Karpas-422 (cell line): ENCODE measurements around the gene SLC49A3. TPM values are rescaled to one million over a fixed set of nuclear protein-coding genes. Genes with fewer than 3 reads are reported as not detected.

Experiments used
- DNase-seq: peaks from one replicate; pipeline ENCODE4 v3.0.0-alpha.2; 2015
- H2AFZ ChIP-seq: fragments of 200-600 bp; sonication (generic); 2 replicates; pipeline ENCODE4 v1.6.1; 2014; ENCODE audit warnings: antibody characterized with exemption, low read length, mixed read lengths
- H3K27ac ChIP-seq: fragments of 200-600 bp; sonication (generic); 2 replicates; pipeline ENCODE4 v1.5.1; 2014; ENCODE audit warnings: mild to moderate bottlenecking, low read length, moderate library complexity
- H3K27me3 ChIP-seq: fragments of 200-600 bp; sonication (generic); 2 replicates; pipeline ENCODE4 v1.6.1; 2014; ENCODE audit warnings: low read length, mixed read lengths
- H3K36me3 ChIP-seq: fragments of 200-600 bp; sonication (generic); 2 replicates; pipeline ENCODE4 v1.6.1; 2014; ENCODE audit warnings: low read length, mixed read lengths; ENCODE audit not compliant: insufficient read depth
- H3K4me1 ChIP-seq: fragments of 200-600 bp; sonication (generic); 2 replicates; pipeline ENCODE4 v1.6.1; 2014; ENCODE audit warnings: mild to moderate bottlenecking, low read length, mixed read lengths
- H3K4me2 ChIP-seq: fragments of 200-600 bp; sonication (generic); 2 replicates; pipeline ENCODE4 v1.6.1; 2014; ENCODE audit warnings: low read length, low read depth, mild to moderate bottlenecking; ENCODE audit not compliant: poor library complexity, severe bottlenecking
- H3K4me3 ChIP-seq: fragments of 200-600 bp; sonication (generic); 2 replicates; pipeline ENCODE4 v1.5.1; 2014; ENCODE audit warnings: mild to moderate bottlenecking, antibody characterized with exemption, low read length, mixed read lengths
- H3K79me2 ChIP-seq: fragments of 200-600 bp; sonication (generic); 2 replicates; pipeline ENCODE4 v1.6.1; 2014; ENCODE audit warnings: mild to moderate bottlenecking, low read length, mixed read lengths
- H3K9ac ChIP-seq: fragments of 200-600 bp; sonication (generic); 2 replicates; pipeline ENCODE4 v1.6.0; 2014; ENCODE audit warnings: low read length
- H3K9me2 ChIP-seq: fragments of 200-600 bp; sonication (generic), shearing (Covaris generic); replicated peaks from 2 replicates; pipeline ENCODE4 v1.6.0; 2014; ENCODE audit warnings: mild to moderate bottlenecking, low read length, moderate library complexity; ENCODE audit not compliant: insufficient read depth
- H3K9me3 ChIP-seq: fragments of 300-700, 200-600 bp; sonication (generic); 2 replicates; pipeline ENCODE4 v1.6.1; 2014; ENCODE audit warnings: low read length, mixed read lengths
- H4K20me1 ChIP-seq: fragments of 200-600 bp; sonication (generic); 2 replicates; pipeline ENCODE4 v1.6.1; 2014; ENCODE audit warnings: mild to moderate bottlenecking, antibody characterized with exemption, low read length, low read depth; ENCODE audit not compliant: insufficient read depth
- total RNA-seq: library from RNA; depleted of rRNA; stranded (reverse); fragments of >200 nt; shearing (Covaris generic); gene quantifications from 2 replicates; pipeline ENCODE4 v1.2.3, GENCODE V29; 2014; ENCODE audit warnings: low replicate concordance

SLC49A3 gene
- total RNA-seq, 1 experiment from 2014 or later = not detected

GRCh38 chr4:717601-718320, 28.8 kb upstream of the SLC49A3 start:
- H3K27ac ChIP-seq = no peak overlapping the region
- no peak overlapping the region for H3K9ac ChIP-seq
- no peak overlapping the region for H2AFZ ChIP-seq
- H3K27me3 ChIP-seq = no peaks in the 10 kb centered on the region
- no peak for DNase-seq
- no peaks in the 10 kb centered on the region for H3K4me1 ChIP-seq
- peaks cover 4% of the 10 kb centered on the region; the same call in 1 of the 2 replicates for H3K36me3 ChIP-seq
- H3K9me3 ChIP-seq = no peaks in the 10 kb centered on the region
- H3K9me2 ChIP-seq = no peaks in the 10 kb centered on the region
- H4K20me1 ChIP-seq = no peaks in the 10 kb centered on the region
- H3K79me2 ChIP-seq = peaks cover 62% of the 10 kb centered on the region
- no peak overlapping the region for H3K4me3 ChIP-seq
- H3K4me2 ChIP-seq = no peak overlapping the region

GRCh38 chr4:714087-714486, 25.1 kb upstream of the SLC49A3 start:
- H3K9ac ChIP-seq = no peak overlapping the region
- no peak overlapping the region for H2AFZ ChIP-seq
- H4K20me1 ChIP-seq = no peaks in the 10 kb centered on the region
- H3K9me3 ChIP-seq = no peaks in the 10 kb centered on the region
- no peak overlapping the region for H3K27ac ChIP-seq
- no peaks in the 10 kb centered on the region for H3K27me3 ChIP-seq
- H3K9me2 ChIP-seq = no peaks in the 10 kb centered on the region
- peaks cover 4% of the 10 kb centered on the region; the same call in 1 of the 2 replicates for H3K36me3 ChIP-seq
- no peak overlapping the region for H3K4me3 ChIP-seq
- DNase-seq = no peak
- H3K4me1 ChIP-seq = no peaks in the 10 kb centered on the region
- no peak overlapping the region for H3K4me2 ChIP-seq
- peaks cover 71% of the 10 kb centered on the region for H3K79me2 ChIP-seq

- no peak for DNase-seq
- Histone ChIP-seq H3K36me3 (peaks cover 4% of the 10 kb centered on the region; the same call in 1 of the 2 replicates), H3K79me2 (peaks cover 73% of the 10 kb centered on the region), H3K4me3 (no peak overlapping the region), H3K9ac (no peak overlapping the region), H3K4me2 (no peak overlapping the region), H3K4me1 (no peaks in the 10 kb centered on the region), H3K9me3 (no peaks in the 10 kb centered on the region), H3K9me2 (no peaks in the 10 kb centered on the region), H3K27ac (no peak overlapping the region), H2AFZ (no peak overlapping the region), H3K27me3 (no peaks in the 10 kb centered on the region), H4K20me1 (no peaks in the 10 kb centered on the region)
Measured at GRCh38 chr4:712916-713632, 24.1 kb upstream of the SLC49A3 start.

- H3K36me3 ChIP-seq = peaks cover 4% of the 10 kb centered on the region; the same call in 1 of the 2 replicates
- no peaks in the 10 kb centered on the region for H3K9me2 ChIP-seq
- H3K79me2 ChIP-seq = peaks cover 70% of the 10 kb centered on the region
Measured at GRCh38 chr4:712093-712492, 23.1 kb upstream of the SLC49A3 start.

GRCh38 chr4:710916-711315, 22.0 kb upstream of the SLC49A3 start:
- Histone ChIP-seq H3K27ac (no peak overlapping the region), H3K27me3 (no peaks in the 10 kb centered on the region), H3K79me2 (peaks cover 80% of the 10 kb centered on the region), H3K4me3 (no peak overlapping the region), H3K9me3 (no peaks in the 10 kb centered on the region), H4K20me1 (no peaks in the 10 kb centered on the region), H3K4me1 (peaks cover 8% of the 10 kb centered on the region), H3K36me3 (peaks cover 4% of the 10 kb centered on the region; the same call in 1 of the 2 replicates), H3K9me2 (no peaks in the 10 kb centered on the region), H3K4me2 (no peak overlapping the region), H3K9ac (no peak overlapping the region), H2AFZ (no peak overlapping the region)
- DNase-seq = no peak

More at GRCh38 chr4:712093-712492, 23.1 kb upstream of the SLC49A3 start:
- H2AFZ ChIP-seq = no peak overlapping the region
- no peaks in the 10 kb centered on the region for H3K9me3 ChIP-seq
- H3K4me1 ChIP-seq = peaks cover 3% of the 10 kb centered on the region
- no peak overlapping the region for H3K4me3 ChIP-seq
- no peak overlapping the region for H3K9ac ChIP-seq
- H3K27me3 ChIP-seq = no peaks in the 10 kb centered on the region
- no peak for DNase-seq
- H4K20me1 ChIP-seq = no peaks in the 10 kb centered on the region
- no peak overlapping the region for H3K27ac ChIP-seq
- H3K4me2 ChIP-seq = no peak overlapping the region

GRCh38 chr4:710116-710515, 21.2 kb upstream of the SLC49A3 start:
- Histone ChIP-seq H2AFZ (no peak overlapping the region), H3K9me3 (no peaks in the 10 kb centered on the region), H3K4me1 (peaks cover 10% of the 10 kb centered on the region), H3K79me2 (peaks cover 77% of the 10 kb centered on the region), H3K27ac (no peak overlapping the region), H4K20me1 (no peaks in the 10 kb centered on the region), H3K4me3 (no peak overlapping the region), H3K36me3 (peaks cover 4% of the 10 kb centered on the region; the same call in 1 of the 2 replicates), H3K9me2 (no peaks in the 10 kb centered on the region), H3K4me2 (no peak overlapping the region), H3K27me3 (no peaks in the 10 kb centered on the region), H3K9ac (no peak overlapping the region)
- DNase-seq = no peak

GRCh38 chr4:709348-709747, 20.4 kb upstream of the SLC49A3 start:
- Histone ChIP-seq H2AFZ (no peak overlapping the region), H3K9me3 (no peaks in the 10 kb centered on the region), H3K4me2 (no peak overlapping the region), H3K79me2 (peaks cover 69% of the 10 kb centered on the region), H4K20me1 (no peaks in the 10 kb centered on the region), H3K36me3 (peaks cover 4% of the 10 kb centered on the region; the same call in 1 of the 2 replicates), H3K27ac (no peak overlapping the region), H3K9ac (no peak overlapping the region), H3K27me3 (no peaks in the 10 kb centered on the region), H3K4me3 (no peak overlapping the region), H3K9me2 (no peaks in the 10 kb centered on the region), H3K4me1 (peaks cover 11% of the 10 kb centered on the region)
- DNase-seq = no peak

- Histone ChIP-seq H4K20me1 (no peaks in the 10 kb centered on the region), H2AFZ (no peak overlapping the region), H3K27me3 (no peaks in the 10 kb centered on the region), H3K4me1 (peaks cover 11% of the 10 kb centered on the region), H3K4me3 (no peak overlapping the region), H3K9ac (no peak overlapping the region), H3K9me2 (no peaks in the 10 kb centered on the region), H3K79me2 (peaks cover 62% of the 10 kb centered on the region), H3K36me3 (peaks cover 3% of the 10 kb centered on the region; the same call in 1 of the 2 replicates), H3K9me3 (no peaks in the 10 kb centered on the region), H3K27ac (no peak overlapping the region), H3K4me2 (no peak overlapping the region)
- DNase-seq = no peak
Measured at GRCh38 chr4:708631-708933, 19.6 kb upstream of the SLC49A3 start.
